ENCODE data around the gene KANSL1. TPM values are rescaled to one million over a fixed set of nuclear protein-coding genes. Genes with fewer than 3 reads are reported as not detected.

The KANSL1 gene
- total and polyA plus RNA-seq, 2 experiments from 2014 or later = 12.2 to 38.2 TPM

GRCh38 chr17:45993962-45994627, 199.1 kb downstream of the KANSL1 start:
- no peaks in the 10 kb centered on the region for H3K79me2 ChIP-seq (ENCODE audit: insufficient read depth)
- H3K9me2 ChIP-seq (ENCODE audit: insufficient read depth) = no peaks in the 10 kb centered on the region
- 80 to 81% methylated on average over 16 of the region's 16 CpGs for WGBS, 2 experiments (ENCODE audit: low coverage in 1 of 2, low lambda C conversion rate in 2 of 2, missing lambda C conversion rate in 2 of 2)
- no peaks in the 10 kb centered on the region; the same call in 1 of the 2 replicates for H3K27me3 ChIP-seq (replicated peaks; ENCODE audit: insufficient read depth)
- no peak overlapping the region for H3K9ac ChIP-seq
- in situ Hi-C loops (cut with MboI) = no loop called here
- no peaks in the 10 kb centered on the region for H3K9me3 ChIP-seq (ENCODE audit: low read depth)
- DNase-seq = no peak
- H2AFZ ChIP-seq = no peak overlapping the region
- H3K36me3 ChIP-seq (ENCODE audit: low read depth) = no peaks in the 10 kb centered on the region
- no peak for TF ChIP-seq EZH2 (IDR thresholded peaks at IDR 0.05; ENCODE audit: insufficient read depth, poor library complexity, severe bottlenecking)
- TF ChIP-seq EZH2phosphoT487 (IDR thresholded peaks at IDR 0.05; ENCODE audit: insufficient read depth, low read depth) = no peak
- no peaks in the 10 kb centered on the region for H4K20me1 ChIP-seq (ENCODE audit: insufficient read depth)
- no peak overlapping the region for H3K4me3 ChIP-seq
- no peak overlapping the region for H3K4me2 ChIP-seq (ENCODE audit: unreplicated experiment)
- H3K4me1 ChIP-seq (ENCODE audit: insufficient read depth) = no peaks in the 10 kb centered on the region
- H3K27ac ChIP-seq = no peak overlapping the region
- no peaks in the 10 kb centered on the region for H3F3A ChIP-seq (ENCODE audit: insufficient read depth)

GRCh38 chr17:45992904-45993303, 200.3 kb downstream of the KANSL1 start:
- in situ Hi-C loops (cut with MboI) = no loop called here
- no peaks in the 10 kb centered on the region for H3K9me2 ChIP-seq (ENCODE audit: insufficient read depth)
- no peak overlapping the region for H3K27ac ChIP-seq
- no peaks in the 10 kb centered on the region for H3K36me3 ChIP-seq (ENCODE audit: low read depth)
- DNase-seq = no peak
- H3F3A ChIP-seq (ENCODE audit: insufficient read depth) = no peaks in the 10 kb centered on the region
- H3K4me3 ChIP-seq = no peak overlapping the region
- no peak overlapping the region for H3K4me2 ChIP-seq (ENCODE audit: unreplicated experiment)
- WGBS, 2 experiments (ENCODE audit: low coverage in 1 of 2, low lambda C conversion rate in 2 of 2, missing lambda C conversion rate in 2 of 2) = 68 to 71% methylated on average over 10 of the region's 10 CpGs
- no peaks in the 10 kb centered on the region; the same call in 1 of the 2 replicates for H3K27me3 ChIP-seq (replicated peaks; ENCODE audit: insufficient read depth)
- no peak overlapping the region for H2AFZ ChIP-seq
- TF ChIP-seq EZH2phosphoT487 (IDR thresholded peaks at IDR 0.05; ENCODE audit: insufficient read depth, low read depth) (no peak), EZH2 (IDR thresholded peaks at IDR 0.05; ENCODE audit: insufficient read depth, poor library complexity, severe bottlenecking) (no peak)
- H3K9me3 ChIP-seq (ENCODE audit: low read depth) = no peaks in the 10 kb centered on the region
- H4K20me1 ChIP-seq (ENCODE audit: insufficient read depth) = no peaks in the 10 kb centered on the region
- H3K4me1 ChIP-seq (ENCODE audit: insufficient read depth) = no peaks in the 10 kb centered on the region
- H3K79me2 ChIP-seq (ENCODE audit: insufficient read depth) = no peaks in the 10 kb centered on the region
- H3K9ac ChIP-seq = no peak overlapping the region

GRCh38 chr17:45992175-45992574, 201.1 kb downstream of the KANSL1 start:
- WGBS, 2 experiments (ENCODE audit: low coverage in 1 of 2, low lambda C conversion rate in 2 of 2, missing lambda C conversion rate in 2 of 2) = 53 to 61% methylated on average over 6 of the region's 6 CpGs
- no peaks in the 10 kb centered on the region for H3K9me3 ChIP-seq (ENCODE audit: low read depth)
- peak; percentile 17 for DNase-seq
- H3K9ac ChIP-seq = no peak overlapping the region
- H2AFZ ChIP-seq = no peak overlapping the region
- H3K4me3 ChIP-seq = no peak overlapping the region
- no peaks in the 10 kb centered on the region for H4K20me1 ChIP-seq (ENCODE audit: insufficient read depth)
- in situ Hi-C loops (cut with MboI) = no loop called here
- H3K27me3 ChIP-seq (replicated peaks; ENCODE audit: insufficient read depth) = no peaks in the 10 kb centered on the region; the same call in 1 of the 2 replicates
- no peak overlapping the region for H3K4me2 ChIP-seq (ENCODE audit: unreplicated experiment)
- no peaks in the 10 kb centered on the region for H3F3A ChIP-seq (ENCODE audit: insufficient read depth)
- H3K79me2 ChIP-seq (ENCODE audit: insufficient read depth) = no peaks in the 10 kb centered on the region
- H3K27ac ChIP-seq = no peak overlapping the region
- no peaks in the 10 kb centered on the region for H3K9me2 ChIP-seq (ENCODE audit: insufficient read depth)
- TF ChIP-seq EZH2 (IDR thresholded peaks at IDR 0.05; ENCODE audit: insufficient read depth, poor library complexity, severe bottlenecking) (no peak), EZH2phosphoT487 (IDR thresholded peaks at IDR 0.05; ENCODE audit: insufficient read depth, low read depth) (no peak)
- no peaks in the 10 kb centered on the region for H3K4me1 ChIP-seq (ENCODE audit: insufficient read depth)
- H3K36me3 ChIP-seq (ENCODE audit: low read depth) = no peaks in the 10 kb centered on the region

- DNase-seq = no peak
- H3K4me3 ChIP-seq = no peak overlapping the region
- in situ Hi-C loops (cut with MboI) = no loop called here
Observed at GRCh38 chr17:45991341-45991740, 201.9 kb downstream of the KANSL1 start.

More at GRCh38 chr17:45991341-45991740, 201.9 kb downstream of the KANSL1 start:
- no peaks in the 10 kb centered on the region for H3K9me3 ChIP-seq (ENCODE audit: low read depth)
- no peak overlapping the region for H2AFZ ChIP-seq
- no peak overlapping the region for H3K9ac ChIP-seq
- no peaks in the 10 kb centered on the region for H3K4me1 ChIP-seq (ENCODE audit: insufficient read depth)
- no peaks in the 10 kb centered on the region for H3F3A ChIP-seq (ENCODE audit: insufficient read depth)
- no peaks in the 10 kb centered on the region for H3K9me2 ChIP-seq (ENCODE audit: insufficient read depth)
- no peak overlapping the region for H3K4me2 ChIP-seq (ENCODE audit: unreplicated experiment)
- no peaks in the 10 kb centered on the region for H3K36me3 ChIP-seq (ENCODE audit: low read depth)
- H3K27ac ChIP-seq = no peak overlapping the region
- WGBS, 2 experiments (ENCODE audit: low coverage in 1 of 2, low lambda C conversion rate in 2 of 2, missing lambda C conversion rate in 2 of 2) = 75% methylated on average over 10 of the region's 10 CpGs
- no peaks in the 10 kb centered on the region for H4K20me1 ChIP-seq (ENCODE audit: insufficient read depth)
- H3K79me2 ChIP-seq (ENCODE audit: insufficient read depth) = no peaks in the 10 kb centered on the region
- TF ChIP-seq EZH2 (IDR thresholded peaks at IDR 0.05; ENCODE audit: insufficient read depth, poor library complexity, severe bottlenecking) (no peak), EZH2phosphoT487 (IDR thresholded peaks at IDR 0.05; ENCODE audit: insufficient read depth, low read depth) (no peak)
- no peaks in the 10 kb centered on the region; the same call in 1 of the 2 replicates for H3K27me3 ChIP-seq (replicated peaks; ENCODE audit: insufficient read depth)

Data from GM23248 (cell line).